Neutrophil (primary cell): ENCODE data around the gene HJURP.
A peak's percentile ranks its signal among the peaks of the same experiment; 100 is the strongest.

ENCODE experiments used
- H3K27ac ChIP-seq: fragments of 200-600 bp; sonication (generic); 2 replicates; pipeline ENCODE4 v1.5.1; 2016; ENCODE audit warnings: mild to moderate bottlenecking, moderate library complexity
- H3K27me3 ChIP-seq: fragments of 200-600 bp; sonication (generic); 2 replicates; pipeline ENCODE4 v1.6.0; 2016; ENCODE audit warnings: mild to moderate bottlenecking
- H3K36me3 ChIP-seq: fragments of 200-600 bp; sonication (generic); 2 replicates; pipeline ENCODE4 v1.5.1; 2017
- H3K4me1 ChIP-seq, 2 experiments: fragments of 200-600 bp in 1 of 2; sonication (generic) in 1 of 2; 1 replicate in 1 of 2; 2 replicates in 1 of 2; pipeline versions ENCODE4 v1.5.1 to v1.6.1; 2013 to 2016; ENCODE audit warnings: low read depth in 1 of 2, low read length in 1 of 2, mild to moderate bottlenecking in 1 of 2, moderate library complexity in 1 of 2; ENCODE audit not compliant: control insufficient read depth in 1 of 2, insufficient read depth in 1 of 2
- H3K4me3 ChIP-seq, 2 experiments: fragments of 200-600 bp in 1 of 2; sonication (generic) in 1 of 2; 1 replicate in 1 of 2; 2 replicates in 1 of 2; pipeline ENCODE4 v1.5.1; 2013 to 2016; ENCODE audit warnings: low read depth in 1 of 2, low read length in 1 of 2, mild to moderate bottlenecking in 1 of 2, moderate library complexity in 1 of 2
- H3K9me3 ChIP-seq: fragments of 200-600 bp; sonication (generic); 2 replicates; pipeline ENCODE4 v1.5.1; 2016
- TF ChIP-seq, protein P1 (sequence below): fragments of 200-600 bp; sonication (generic); IDR thresholded peaks from 2 replicates; pipeline ENCODE4 v1.5.1; 2016; ENCODE audit warnings: antibody characterized with exemption

The HJURP gene

DNA sequence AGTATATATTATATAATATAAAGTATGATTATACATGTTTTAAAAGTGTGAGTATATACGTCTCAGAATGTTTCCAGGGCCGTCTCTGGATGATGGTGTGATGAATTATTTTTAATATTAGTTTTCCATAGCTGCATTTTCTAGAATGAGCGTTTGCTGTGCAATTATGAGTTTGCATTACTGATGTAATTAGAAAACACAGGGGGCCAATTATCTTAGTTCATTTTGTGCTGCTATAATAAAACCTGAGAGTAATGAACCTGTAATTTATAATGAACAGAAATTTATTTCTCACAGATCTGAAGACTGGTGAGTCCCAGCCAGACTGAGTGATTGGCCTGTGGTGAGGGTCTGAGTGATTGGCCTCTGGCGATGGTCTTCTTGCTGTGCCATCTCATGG lies 4.0 kb upstream of the HJURP start:
- Histone ChIP-seq H3K4me1 (peaks cover 16 to 24% of the 10 kb centered on the region in 2 experiments), H3K9me3 (no peaks in the 10 kb centered on the region), H3K27me3 (peaks cover 14% of the 10 kb centered on the region), H3K27ac (no peak overlapping the region), H3K4me3 (no peak overlapping the region), H3K36me3 (no peaks in the 10 kb centered on the region)
- TF ChIP-seq, protein P1, sequence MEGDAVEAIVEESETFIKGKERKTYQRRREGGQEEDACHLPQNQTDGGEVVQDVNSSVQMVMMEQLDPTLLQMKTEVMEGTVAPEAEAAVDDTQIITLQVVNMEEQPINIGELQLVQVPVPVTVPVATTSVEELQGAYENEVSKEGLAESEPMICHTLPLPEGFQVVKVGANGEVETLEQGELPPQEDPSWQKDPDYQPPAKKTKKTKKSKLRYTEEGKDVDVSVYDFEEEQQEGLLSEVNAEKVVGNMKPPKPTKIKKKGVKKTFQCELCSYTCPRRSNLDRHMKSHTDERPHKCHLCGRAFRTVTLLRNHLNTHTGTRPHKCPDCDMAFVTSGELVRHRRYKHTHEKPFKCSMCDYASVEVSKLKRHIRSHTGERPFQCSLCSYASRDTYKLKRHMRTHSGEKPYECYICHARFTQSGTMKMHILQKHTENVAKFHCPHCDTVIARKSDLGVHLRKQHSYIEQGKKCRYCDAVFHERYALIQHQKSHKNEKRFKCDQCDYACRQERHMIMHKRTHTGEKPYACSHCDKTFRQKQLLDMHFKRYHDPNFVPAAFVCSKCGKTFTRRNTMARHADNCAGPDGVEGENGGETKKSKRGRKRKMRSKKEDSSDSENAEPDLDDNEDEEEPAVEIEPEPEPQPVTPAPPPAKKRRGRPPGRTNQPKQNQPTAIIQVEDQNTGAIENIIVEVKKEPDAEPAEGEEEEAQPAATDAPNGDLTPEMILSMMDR, result no peak

DNA sequence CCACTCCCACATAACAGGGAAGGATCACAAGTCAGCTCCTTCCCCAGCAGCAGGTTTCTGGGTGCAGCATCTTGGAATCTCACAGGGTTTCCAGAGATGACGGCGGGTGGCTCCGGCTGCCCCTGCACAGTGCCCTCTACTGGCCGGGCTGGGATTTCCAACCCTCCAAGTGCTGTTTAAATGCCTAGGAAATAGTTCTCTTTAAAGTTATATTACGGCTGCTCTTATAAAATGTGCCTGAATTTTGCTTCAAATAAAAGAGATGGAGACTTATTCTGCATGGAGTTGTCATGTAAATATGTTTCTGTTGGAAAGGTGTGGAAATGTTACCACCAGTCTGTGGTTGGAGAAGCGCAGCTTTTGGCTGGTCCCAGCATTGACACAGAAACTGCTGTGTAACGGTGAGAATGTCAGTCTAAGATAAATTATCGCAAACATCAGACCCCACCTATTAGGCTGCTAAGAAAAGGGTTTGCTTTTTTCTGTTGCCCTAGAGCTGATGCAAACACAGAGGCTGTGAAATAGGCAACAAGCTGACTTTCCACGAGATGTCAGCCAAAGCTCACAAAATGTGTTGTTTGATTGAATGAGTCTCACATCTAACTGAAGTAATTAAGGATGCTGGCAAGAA lies 3.3 kb upstream of the HJURP start:
- Histone ChIP-seq H3K9me3 (no peaks in the 10 kb centered on the region), H3K27ac (no peak overlapping the region), H3K4me1 (peaks cover 23 to 31% of the 10 kb centered on the region in 2 experiments), H3K36me3 (no peaks in the 10 kb centered on the region), H3K4me3 (no peak overlapping the region), H3K27me3 (peaks cover 14% of the 10 kb centered on the region)
- TF ChIP-seq, protein P1, result peak; percentile 69

DNA sequence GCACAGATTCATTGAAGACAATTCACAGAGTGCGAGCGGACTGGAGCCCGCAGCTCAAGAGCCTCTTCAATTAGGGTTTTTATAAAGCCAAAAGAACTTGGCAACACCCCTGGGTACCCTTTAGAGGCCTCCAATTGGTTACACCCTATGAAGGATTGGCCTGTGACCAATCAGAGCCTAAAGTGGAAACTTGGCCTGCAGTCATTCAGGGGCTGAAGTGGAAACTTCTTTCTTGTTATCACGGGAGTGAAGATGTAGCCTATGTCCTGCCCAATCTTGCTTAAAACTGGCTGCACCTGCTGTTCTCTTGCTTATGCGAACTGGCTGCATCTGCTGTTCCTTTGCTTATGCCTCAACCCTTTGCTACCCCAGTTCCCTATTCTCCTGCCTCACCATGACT lies 1.8 kb upstream of the HJURP start:
- peaks cover 14% of the 10 kb centered on the region for H3K27me3 ChIP-seq
- no peaks in the 10 kb centered on the region for H3K36me3 ChIP-seq
- H3K4me1 ChIP-seq, result peaks cover 33 to 42% of the 10 kb centered on the region in 2 experiments
- no peak overlapping the region for H3K27ac ChIP-seq
- no peak overlapping the region for H3K4me3 ChIP-seq
- no peaks in the 10 kb centered on the region for H3K9me3 ChIP-seq
- TF ChIP-seq, protein P1, result no peak

DNA sequence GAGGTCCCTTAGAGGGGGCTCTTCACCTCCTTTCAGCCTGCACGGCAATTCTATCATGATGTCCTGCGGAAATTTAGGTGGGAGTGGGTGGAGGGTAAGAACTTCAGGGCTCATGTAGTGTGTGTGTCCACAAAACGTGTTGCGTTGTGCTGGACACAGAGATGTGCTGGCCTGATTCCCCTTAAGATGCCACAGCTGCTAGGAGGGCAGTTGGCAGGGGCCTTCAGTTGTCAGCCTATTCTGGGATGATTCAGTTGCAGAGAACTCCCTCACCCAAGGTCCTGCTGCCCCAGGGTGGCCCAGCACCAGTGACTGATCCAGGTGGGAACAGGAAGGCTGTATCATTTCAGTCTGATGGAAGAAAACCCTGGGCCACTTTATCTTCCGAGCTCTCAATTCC lies 1.0 kb upstream of the HJURP start:
- peaks cover 1% of the 10 kb centered on the region for H3K36me3 ChIP-seq
- no peaks in the 10 kb centered on the region for H3K9me3 ChIP-seq
- H3K4me3 ChIP-seq, result no peak overlapping the region
- no peak overlapping the region for H3K27ac ChIP-seq
- TF ChIP-seq, protein P1, result no peak
- H3K4me1 ChIP-seq, result peaks cover 33 to 42% of the 10 kb centered on the region in 2 experiments
- H3K27me3 ChIP-seq, result peaks cover 9% of the 10 kb centered on the region

DNA sequence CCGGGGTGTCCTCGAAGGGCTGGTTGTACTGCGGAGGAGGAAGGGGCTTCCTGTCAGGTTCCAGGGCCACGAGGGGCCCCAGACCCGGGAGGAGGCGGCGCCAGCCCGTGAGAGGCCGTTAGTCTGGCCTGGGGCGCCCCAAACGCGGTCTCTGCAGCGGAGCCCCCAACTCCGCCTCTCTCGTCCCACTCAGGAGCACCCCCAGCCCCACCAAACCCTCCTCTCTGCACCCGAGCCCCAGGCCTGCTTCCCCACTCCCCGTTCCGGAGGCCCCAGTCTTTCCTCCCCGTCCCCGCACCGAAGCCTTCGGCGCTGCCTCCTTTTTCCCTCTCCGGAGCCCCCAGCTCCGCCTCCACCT lies 473 bp downstream of the HJURP start:
- no peaks in the 10 kb centered on the region for H3K27me3 ChIP-seq
- peak overlapping the region; percentile 71 to 75 for H3K4me3 ChIP-seq
- TF ChIP-seq, protein P1, result no peak
- peaks cover 33 to 42% of the 10 kb centered on the region in 2 experiments for H3K4me1 ChIP-seq
- peaks cover 15% of the 10 kb centered on the region for H3K36me3 ChIP-seq
- H3K9me3 ChIP-seq, result no peaks in the 10 kb centered on the region
- H3K27ac ChIP-seq, result no peak overlapping the region
